Activated CD4-positive, alpha-beta T cell treated with anti-CD3 and anti-CD28 coated beads, Interleukin-2, amount 50 U/mL, for 48 hours (primary cell): ENCODE measurements around the gene ATP6V1B1.

Source experiments
- DNase-seq, 2 experiments: peaks; one replicate each; pipeline ENCODE4 v3.0.0-alpha.2; 2020

ATP6V1B1 gene

DNA sequence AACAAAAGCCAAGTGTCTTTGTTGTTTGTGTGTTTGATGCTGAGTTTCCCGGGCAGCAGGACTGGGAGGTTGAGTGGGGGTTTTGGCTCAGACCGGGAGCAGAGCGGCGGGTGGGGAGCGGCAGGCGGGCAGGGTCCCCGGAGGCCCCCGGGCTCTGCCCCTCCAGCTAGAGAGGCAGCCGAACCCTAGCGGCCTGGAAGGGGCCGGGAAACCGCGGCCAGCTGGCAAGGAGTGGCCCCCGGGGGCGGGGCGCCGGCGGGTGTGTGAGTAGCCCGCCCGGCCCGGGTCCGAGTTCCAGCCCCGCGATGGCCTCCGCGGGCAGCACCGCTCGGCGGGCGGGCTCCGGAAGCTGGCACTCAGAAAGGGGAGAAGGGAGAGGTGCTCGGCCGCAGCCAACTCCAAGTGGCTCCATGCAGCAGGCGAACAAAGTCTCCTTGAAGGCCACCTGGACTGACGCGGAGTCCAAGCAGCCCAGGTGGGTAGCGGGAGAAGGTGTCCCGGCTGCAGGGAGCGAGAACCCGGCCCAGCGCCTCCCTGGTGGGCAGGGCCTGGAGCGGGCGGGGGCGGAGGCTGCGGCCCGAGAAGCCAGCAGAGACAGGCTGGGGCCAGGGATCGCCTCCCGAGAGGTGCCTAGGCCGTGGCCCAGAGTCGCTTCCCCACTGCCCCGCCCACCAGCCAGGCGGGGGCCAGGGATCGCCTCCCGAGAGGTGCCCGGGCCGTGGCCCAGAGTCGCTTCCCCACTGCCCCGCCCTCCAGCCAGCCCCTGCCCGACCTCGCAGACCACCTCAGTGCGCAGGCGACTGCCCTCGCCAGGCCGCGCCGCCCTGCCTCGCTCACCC lies 42.9 kb downstream of the ATP6V1B1 start, which contains the start of gene ANKRD53:
Gene ANKRD53 (plus strand): TSS at position 290 of the 839 bp plus-strand sequence. CDS start 16 bp downstream, at position 306.
- peak in 1 of 2 experiments; percentile 30 for DNase-seq

GRCh38 chr2:70979180-70979488 lies 43.4 kb downstream of the ATP6V1B1 start:
- no peak for DNase-seq

DNA sequence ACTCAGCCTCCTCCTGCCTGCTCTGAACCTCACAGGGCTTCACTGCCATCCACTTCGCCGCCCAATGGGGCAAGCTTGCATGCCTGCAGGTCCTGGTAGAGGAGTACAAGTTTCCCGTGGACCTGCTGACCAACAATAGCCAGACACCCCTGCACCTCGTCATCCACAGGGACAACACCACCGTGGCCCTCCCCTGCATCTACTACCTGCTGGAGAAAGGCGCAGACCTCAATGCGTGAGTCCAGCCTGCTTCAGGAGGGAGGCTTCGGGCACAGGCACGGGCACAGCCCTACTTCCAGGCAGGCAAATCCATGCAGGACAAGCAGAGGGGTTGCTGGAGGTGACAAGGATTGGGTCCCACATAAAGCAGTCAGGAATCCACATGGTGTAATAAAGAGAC lies 43.9 kb downstream of the ATP6V1B1 start:
- DNase-seq = no peak

GRCh38 chr2:70981421-70981820 lies 45.7 kb downstream of the ATP6V1B1 start:
- DNase-seq = no peak

- DNase-seq = no peak
These were observed 46.4 kb downstream of the ATP6V1B1 start for GRCh38 chr2:70981866-70982810.

DNA sequence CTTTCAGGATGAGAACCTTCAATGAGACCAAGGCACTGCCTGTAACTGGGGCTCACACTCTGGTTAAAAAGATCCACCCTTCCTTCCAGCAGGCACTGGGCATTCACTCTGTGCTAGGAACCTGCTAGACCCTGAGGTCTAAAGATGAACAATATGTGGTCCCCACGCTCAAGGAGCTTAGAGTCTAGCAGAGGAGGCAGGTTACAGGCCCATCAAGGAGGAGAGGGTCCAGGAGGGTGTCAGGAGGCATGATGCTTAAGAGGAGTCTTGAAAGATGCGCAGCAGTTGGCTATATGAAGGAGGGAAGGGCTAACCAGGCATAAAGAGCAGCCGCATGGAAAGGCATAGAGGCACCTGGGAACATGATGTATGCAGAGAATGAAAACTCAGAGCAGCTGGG lies 47.3 kb downstream of the ATP6V1B1 start:
- no peak for DNase-seq

- DNase-seq = no peak
These were observed 48.0 kb downstream of the ATP6V1B1 start for GRCh38 chr2:70983506-70984227.

- no peak for DNase-seq
These were observed 48.5 kb downstream of the ATP6V1B1 start for GRCh38 chr2:70984228-70984575.

GRCh38 chr2:70984576-70985282 lies 49.0 kb downstream of the ATP6V1B1 start:
- DNase-seq = peak; percentile 83 to 85

- DNase-seq = no peak
These were observed 49.6 kb downstream of the ATP6V1B1 start for GRCh38 chr2:70985283-70985688.

- DNase-seq = no peak
These were observed 50.3 kb downstream of the ATP6V1B1 start for GRCh38 chr2:70985956-70986355.

DNA sequence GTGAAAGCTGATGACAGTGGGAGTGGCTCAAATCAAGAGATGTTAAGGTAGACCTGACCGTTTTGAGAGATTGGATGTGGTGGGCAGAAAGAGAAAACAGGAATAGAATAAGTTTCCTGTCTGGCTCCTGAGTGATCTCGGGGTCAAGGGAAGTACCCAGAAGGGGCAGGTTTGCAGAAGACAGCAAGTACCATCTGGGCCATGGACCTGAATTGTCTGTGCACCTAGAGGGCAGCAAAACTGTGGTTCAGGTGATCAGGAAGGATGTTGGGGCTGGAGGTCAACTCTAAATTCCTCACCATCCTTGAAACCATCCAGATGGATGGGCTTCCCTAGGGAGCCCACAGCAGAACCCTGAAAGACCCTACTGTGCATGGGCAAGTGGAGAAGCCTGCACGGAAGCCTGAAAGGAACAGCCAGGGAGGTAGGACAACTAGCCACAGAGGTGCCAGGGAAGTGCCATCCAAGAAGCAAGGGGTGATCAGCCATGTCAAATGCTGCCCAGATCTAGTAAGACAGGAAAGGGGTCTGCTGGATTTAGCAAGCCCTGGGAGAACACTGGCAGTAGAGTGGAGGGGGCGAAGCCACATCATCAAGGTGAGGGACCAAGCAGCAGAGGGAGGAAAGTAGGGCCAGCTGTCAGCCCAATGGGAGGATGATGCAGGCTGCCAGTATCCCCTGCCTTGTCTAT lies 50.9 kb downstream of the ATP6V1B1 start:
- no peak for DNase-seq

DNA sequence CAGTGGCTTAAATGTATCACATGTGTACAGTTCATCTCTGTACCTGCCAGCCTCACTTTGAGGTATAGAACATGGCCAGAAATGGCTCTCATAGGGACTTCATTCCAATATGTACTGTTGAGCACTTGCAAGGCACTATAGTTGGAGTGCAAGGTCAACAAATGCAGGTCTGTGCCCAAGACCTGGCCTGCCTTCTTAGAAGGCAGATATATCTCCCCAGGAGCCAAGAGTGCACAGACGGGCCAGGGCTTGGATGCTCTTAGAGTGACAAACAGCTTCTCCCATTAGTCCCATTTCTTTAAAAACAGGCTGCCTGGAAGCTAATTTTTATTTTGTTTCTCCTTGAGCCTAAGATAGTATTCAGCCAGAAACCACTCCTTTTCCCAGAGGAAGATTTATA lies 51.7 kb downstream of the ATP6V1B1 start:
- DNase-seq = no peak

GRCh38 chr2:70988151-70988550 lies 52.5 kb downstream of the ATP6V1B1 start:
- DNase-seq = no peak

- DNase-seq = no peak
These were observed 53.3 kb downstream of the ATP6V1B1 start for GRCh38 chr2:70988726-70989648.

- DNase-seq = no peak
These were observed 54.5 kb downstream of the ATP6V1B1 start for GRCh38 chr2:70990216-70990615.

GRCh38 chr2:70991142-70991541 lies 55.4 kb downstream of the ATP6V1B1 start:
- no peak for DNase-seq

DNA sequence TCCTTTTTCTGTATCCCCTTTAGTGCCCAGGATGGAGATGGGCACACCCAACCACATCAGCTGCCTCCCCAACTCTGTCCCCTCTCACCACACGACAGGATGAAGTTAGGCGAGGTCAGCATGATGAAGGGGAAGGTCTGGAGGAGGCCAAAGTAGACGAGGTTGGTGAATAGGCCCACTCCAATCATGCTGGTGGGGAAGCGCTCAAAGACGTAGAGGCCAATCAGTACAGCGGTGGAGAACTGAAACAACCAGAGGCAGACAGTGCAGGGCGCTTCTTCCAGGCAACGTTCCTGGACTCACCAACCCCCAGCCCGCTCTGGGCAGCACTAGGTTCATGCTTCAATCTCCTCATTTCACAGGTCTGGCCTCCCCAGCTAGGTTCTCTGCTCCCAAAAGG lies 56.0 kb downstream of the ATP6V1B1 start:
- DNase-seq = no peak

DNA sequence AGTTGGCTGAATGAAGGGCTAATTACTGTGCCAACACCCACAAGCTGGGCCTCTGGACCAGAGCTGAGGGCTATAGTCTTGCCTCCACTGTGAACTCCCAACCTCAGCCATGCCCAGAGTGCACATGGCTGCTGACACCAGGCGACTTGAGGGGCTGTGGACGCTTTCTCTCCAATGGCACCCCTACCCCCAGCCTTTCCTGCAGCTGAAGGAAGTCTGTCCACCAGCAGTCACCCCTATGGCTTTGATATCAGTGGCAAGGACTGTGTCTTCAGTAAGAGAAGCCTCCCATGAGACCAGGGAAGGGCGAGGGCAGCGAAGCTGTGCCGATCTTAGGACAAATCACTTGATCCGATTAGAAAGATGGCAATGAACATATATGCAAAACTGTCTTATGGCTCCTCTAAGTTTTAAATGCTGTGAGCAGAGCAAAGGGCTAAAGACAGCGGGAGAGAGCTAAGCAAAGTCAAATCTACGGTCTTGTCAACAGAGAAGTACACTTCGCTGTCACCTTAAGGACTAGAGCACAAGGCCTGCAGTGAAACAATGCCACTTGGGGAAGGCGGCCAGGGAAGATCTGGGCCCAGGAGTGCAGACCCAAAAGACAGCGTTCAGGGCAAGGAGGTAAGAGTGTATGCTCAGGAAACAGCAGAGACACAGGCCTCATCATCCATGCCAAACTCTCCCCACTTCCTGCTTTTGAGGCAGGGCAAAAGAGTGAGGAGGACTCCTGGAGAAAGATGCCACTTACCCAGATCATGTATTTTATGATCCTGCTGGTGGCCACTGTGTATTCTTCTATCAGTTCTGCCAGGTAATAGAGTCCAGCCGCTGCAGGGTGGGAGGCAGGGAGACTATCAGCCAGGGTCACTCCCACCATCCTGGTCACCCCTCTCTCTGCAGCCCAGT lies 57.5 kb downstream of the ATP6V1B1 start:
- DNase-seq = no peak
